Purkinje cell (primary cell): ENCODE results near the gene FKBP1B. TPM values are rescaled to one million over a fixed set of nuclear protein-coding genes. Genes with fewer than 3 reads are reported as not detected.

Experiments
- polyA plus RNA-seq: library from polyadenylated mRNA; unstranded; fragments of >200 nt; fragmentation: Nextera tagmentation; gene quantifications from 2 replicates; pipeline ENCODE4 v1.2.1, GENCODE V29; 2014

Gene FKBP1B
- 4.2 and 15.0 TPM in 2 replicates for polyA plus RNA-seq

DNA sequence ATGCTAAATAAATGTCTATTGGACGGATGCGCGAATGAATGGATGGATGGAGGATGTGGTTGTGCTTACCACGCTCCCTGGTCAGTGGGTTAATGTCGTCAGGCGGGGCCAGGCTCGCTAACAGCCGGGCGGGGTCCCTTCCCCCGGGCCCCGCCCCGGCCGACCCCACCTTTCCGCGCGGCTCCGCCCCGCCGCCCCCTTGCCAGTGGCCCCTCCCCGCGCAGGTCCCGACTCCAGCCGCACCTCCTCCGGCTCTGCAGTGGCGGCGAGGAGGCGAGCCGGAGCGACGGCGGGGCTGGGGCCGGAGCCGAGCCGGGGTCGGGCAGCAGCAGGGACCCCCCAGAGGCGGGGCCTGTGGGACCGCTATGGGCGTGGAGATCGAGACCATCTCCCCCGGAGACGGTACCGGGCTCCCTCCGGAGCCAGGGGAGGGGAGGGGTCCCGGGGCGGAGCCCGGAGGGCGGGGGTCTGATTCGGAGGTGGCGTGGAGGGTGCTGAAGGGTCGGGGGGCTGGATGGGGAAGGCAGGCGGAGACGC lies at the start of gene FKBP1B:
Gene FKBP1B, plus strand, starts transcription at position 257 of the 537 bp plus-strand sequence. Its CDS starts 109 bp downstream, at position 366.

DNA sequence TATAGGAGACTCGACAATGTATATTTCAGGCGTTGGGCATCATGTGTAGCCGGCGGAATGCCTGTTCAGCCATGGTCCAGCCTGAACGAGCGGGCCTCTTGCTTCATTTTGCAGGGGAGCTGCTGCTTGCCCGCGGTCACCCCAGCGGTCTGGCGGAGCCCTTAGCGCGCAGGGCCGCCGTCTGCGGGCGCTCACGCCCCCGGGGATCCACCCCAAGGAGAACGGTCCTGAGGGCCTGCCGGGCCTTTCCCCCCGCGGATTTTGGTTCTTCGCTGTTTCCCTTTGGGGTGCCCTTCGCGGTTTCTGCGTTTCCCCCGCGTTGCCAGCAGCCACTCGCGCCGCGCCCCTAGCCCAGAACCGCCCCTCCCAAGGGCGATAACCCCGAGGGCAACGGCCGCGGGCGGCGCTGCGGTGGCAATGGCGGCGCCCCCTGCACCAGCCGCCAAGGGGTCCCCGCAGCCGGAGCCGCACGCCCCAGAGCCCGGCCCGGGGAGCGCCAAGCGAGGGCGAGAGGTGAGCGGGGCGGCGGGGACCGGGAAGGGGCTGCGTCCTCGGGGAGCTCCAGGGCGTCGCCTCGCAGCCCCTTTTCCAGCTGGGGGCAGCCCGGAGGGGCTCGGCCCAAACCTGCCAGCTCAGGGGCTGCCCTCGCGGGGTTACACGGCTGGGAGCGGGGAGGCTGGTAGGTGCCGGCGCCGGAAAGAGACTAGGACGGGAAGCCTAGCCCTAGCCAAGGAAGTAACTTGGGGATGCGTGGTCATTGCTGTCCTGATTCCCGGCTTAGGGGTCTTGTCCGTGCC lies 39.7 kb upstream of the FKBP1B start, which contains the start of gene MFSD2B:
Gene MFSD2B, plus strand, starts transcription at position 406 of the 797 bp plus-strand sequence. Its CDS starts 12 bp downstream, at position 418.

DNA sequence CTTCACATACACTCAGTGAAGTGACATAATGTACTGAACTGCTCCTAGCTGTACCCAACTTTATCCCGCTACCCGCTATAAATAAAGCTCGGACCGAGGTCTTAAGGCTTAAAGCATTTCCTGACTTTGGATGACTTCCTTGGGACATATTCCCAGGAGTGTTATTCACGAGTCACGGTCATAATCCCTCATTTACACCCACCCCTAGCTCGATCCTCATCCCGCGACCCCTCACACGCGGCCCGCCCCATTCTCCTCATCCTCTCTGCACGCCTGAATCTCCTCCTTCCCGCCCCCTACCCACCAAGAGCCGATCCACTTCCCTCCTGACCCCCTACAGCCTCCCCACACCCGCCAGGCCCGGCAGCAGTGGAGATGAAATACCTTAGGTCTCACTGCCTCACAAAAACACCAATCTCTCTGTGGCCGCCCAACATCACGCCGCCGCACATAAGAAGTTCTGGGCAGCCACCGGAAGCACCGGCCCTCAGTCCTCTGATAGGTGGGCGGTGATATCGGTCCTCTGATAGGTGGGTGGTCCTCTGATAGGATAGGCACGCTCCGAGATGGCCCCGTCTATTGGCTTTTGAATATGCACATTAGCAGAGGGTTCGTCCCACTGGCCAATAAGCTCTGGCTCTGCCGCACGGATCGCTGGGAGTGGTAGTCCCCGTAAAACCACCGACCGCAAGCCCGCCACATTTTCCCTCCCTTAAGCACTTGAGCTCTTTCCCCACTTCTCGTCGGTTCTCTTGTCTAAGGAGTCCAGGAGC lies 2.4 kb upstream of the FKBP1B start, which contains the start of gene WDCP:
Gene WDCP, minus strand, starts transcription at position 462 of the 773 bp plus-strand sequence. CDS start 7,897 bp downstream, outside the sequence.

DNA sequence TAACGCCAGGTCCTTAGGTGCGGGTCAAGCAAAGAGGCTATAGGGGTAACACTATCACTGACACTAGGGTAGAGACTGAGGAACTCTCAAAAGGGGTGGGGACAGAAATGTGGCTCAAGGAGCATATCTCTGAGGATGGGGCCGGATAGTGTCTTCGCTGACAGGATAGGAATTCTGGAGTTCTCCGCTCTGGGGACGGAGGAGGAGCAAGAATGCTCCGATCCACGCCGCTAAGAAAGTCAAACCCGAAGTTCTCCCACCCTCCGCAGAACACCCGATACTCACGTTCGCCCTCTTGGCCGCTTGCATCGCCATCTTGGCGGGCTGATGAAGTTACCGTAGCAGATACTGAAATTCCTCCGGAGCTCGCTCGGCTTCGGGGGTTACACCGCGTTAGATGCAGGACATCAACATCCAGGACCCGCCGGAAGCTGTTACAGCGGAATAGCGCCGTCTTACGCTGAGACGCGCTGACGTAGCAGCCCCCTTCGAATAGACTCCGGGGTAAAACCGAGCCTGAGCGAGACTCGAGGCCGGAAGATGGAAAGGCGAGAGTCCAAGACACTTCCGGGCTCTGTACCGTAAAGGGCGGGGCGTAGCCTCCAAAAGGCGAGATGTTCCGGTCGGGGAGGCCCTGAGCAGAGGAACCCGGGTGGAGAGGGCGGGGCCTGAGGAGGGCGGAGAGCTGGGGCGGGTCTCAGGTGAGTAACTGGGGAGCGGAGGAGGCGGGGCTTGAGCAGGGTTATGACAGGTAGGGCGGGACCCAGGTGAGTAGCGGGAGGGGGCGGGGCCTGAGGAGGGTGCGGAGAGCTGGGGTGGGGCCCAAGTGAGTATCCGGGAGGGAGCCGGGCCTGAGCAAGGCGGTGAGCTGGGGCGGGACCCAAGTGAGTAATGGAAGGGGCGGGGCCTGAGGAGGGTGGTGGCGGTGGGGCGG lies 26.6 kb downstream of the FKBP1B start, which contains the start of gene SF3B6:
Gene SF3B6, minus strand, starts transcription at position 412 of the 934 bp plus-strand sequence. Its CDS starts 97 bp downstream, at position 315.

DNA sequence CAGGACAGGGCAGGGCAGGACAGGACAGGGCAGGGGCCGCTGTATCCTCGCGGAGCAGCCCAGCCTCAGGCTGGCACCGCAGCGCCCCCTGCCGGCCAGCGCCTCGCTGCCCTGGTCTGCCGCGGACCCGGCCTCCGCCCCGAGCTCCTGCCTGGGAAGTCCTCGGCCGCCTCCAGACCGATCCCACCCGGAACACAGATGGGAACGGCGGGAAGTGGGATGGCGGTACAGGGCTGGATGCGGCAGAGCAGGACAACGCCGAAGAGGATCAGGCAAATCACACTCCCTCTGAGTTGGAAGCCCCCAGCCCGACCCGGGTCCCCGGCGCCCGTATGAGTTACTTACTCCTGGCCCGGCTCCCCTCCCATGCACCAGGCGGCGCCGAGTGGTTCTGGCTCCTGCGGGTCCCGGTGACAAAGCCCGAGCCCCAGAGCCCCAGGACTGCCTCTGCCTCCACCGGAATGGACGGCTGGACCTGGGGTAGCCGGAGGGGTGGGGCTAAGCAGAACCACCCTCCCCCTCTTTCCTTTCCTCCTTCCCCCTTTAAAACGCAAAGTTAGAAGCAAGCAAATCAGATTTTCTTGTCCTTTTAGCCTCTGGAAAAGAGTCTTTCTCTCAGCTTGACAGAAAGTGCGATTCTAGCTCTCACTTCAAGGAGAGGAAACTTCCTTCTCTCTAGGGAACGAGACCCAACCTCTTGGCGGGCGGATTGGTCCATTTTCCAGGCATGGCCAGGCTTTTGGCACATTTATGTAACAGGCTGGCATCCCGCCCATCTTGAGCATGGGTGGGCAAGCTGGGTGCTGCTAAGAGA lies 35.1 kb downstream of the FKBP1B start, which contains the start of gene TP53I3:
Gene TP53I3, minus strand, starts transcription at position 449 of the 814 bp plus-strand sequence. CDS start 508 bp downstream, outside the sequence.

Other genes with a start within 250 kb of the FKBP1B start
- gene ATAD2B, start 122.6 kb upstream of the FKBP1B start, polyA plus RNA-seq, result 4.3 and 6.7 TPM in 2 replicates
- gene UBXN2A, start 109.3 kb upstream of the FKBP1B start, polyA plus RNA-seq, result 2.8 TPM in 2 replicates
- not detected in 2 replicates for gene MFSD2B, start 39.7 kb upstream of the FKBP1B start, polyA plus RNA-seq
- gene WDCP, start 2.4 kb upstream of the FKBP1B start, polyA plus RNA-seq, result 3.3 and 16.1 TPM in 2 replicates
- gene SF3B6, start 26.6 kb downstream of the FKBP1B start, polyA plus RNA-seq, result 245 and 276 TPM in 2 replicates
- 0.24 and 1.3 TPM in 2 replicates for gene TP53I3, start 35.1 kb downstream of the FKBP1B start, polyA plus RNA-seq
- gene PFN4, start 73.6 kb downstream of the FKBP1B start, polyA plus RNA-seq, result 0.43 TPM in 1 of 2 replicates, not detected in the other
- gene FAM228B, start 73.7 kb downstream of the FKBP1B start, polyA plus RNA-seq, result 26.9 and 31.4 TPM in 2 replicates
- 2.0 and 2.6 TPM in 2 replicates for gene FAM228A, start 125.3 kb downstream of the FKBP1B start, polyA plus RNA-seq